Heart left ventricle (tissue), 16 donors: ENCODE measurements around the gene C1orf53. TPM values are rescaled to one million over a fixed set of nuclear protein-coding genes. Genes with fewer than 3 reads are reported as not detected.

ENCODE experiments used
- ATAC-seq, 4 donors: fragments of 200-7000 bp; cut with Tn5 transposase; one replicate each; pipeline ENCODE4 v1.9.1; 2020 to 2022; ENCODE audit warnings: moderate library complexity in 4 of 4, mild to moderate bottlenecking in 3 of 4, moderate number of reproducible peaks in 1 of 4
- DNase-seq, 5 donors: peaks; one replicate each; pipeline ENCODE4 v3.0.0-alpha.2; 2020
- H3K27ac ChIP-seq, 12 donors: fragments of 200-600 bp; sonication (generic) in 4 of 12; one replicate each; pipeline versions ENCODE4 v1.5.0 to v1.8.0; 2016 to 2022; ENCODE audit warnings: mild to moderate bottlenecking in 2 of 12
- H3K27me3 ChIP-seq, 9 donors: fragments of 200-600 bp; sonication (generic) in 2 of 9; one replicate each; pipeline versions ENCODE4 v1.5.1 to v1.8.0; 2016 to 2022; ENCODE audit warnings: mild to moderate bottlenecking in 3 of 9
- H3K36me3 ChIP-seq, 9 donors: fragments of 200-600 bp; sonication (generic) in 2 of 9; one replicate each; pipeline versions ENCODE4 v1.5.0 to v1.8.0; 2018 to 2022; ENCODE audit warnings: mild to moderate bottlenecking in 2 of 9
- H3K4me1 ChIP-seq, 12 donors: fragments of 200-600 bp; sonication (generic) in 4 of 12; one replicate each; pipeline versions ENCODE4 v1.5.0 to v1.8.0; 2016 to 2022; ENCODE audit warnings: mild to moderate bottlenecking in 3 of 12
- H3K4me3 ChIP-seq, 12 donors: fragments of 200-600 bp; sonication (generic) in 4 of 12; one replicate each; pipeline versions ENCODE4 v1.5.0 to v1.8.0; 2017 to 2022; ENCODE audit warnings: mild to moderate bottlenecking in 9 of 12, moderate library complexity in 4 of 12
- H3K9me3 ChIP-seq, 12 donors: fragments of 200-600 bp; sonication (generic) in 4 of 12; one replicate each; pipeline versions ENCODE4 v1.5.0 to v1.8.0; 2016 to 2022; ENCODE audit warnings: mild to moderate bottlenecking in 1 of 12
- POLR2A ChIP-seq, 2 donors: fragments of 450-650 bp; IDR thresholded peaks; one replicate each; pipeline ENCODE4 v1.6.1; 2017; ENCODE audit warnings: antibody characterized with exemption in 2 of 2, mild to moderate bottlenecking in 2 of 2, moderate library complexity in 2 of 2
- WGBS, 4 donors: extraction: QIAGEN DNeasy Blood & Tissue Kit in 2 of 4; methylation state at CpG; one replicate each; pipeline versions ENCODE4 v1.1.5 to v1.1.7; 2013 to 2018; 5-methylcytosine and 5-hydroxymethylcytosine counted together
- intact Hi-C, 10 donors: fragments of 100-400 bp; cut with DNase I; formaldehyde crosslinking; loops; one replicate each; pipeline versions ENCODE4 v1.11.1 to v1.14.2; 2022
- polyA plus RNA-seq, 2 donors: library from polyadenylated mRNA; stranded (reverse); fragments of 200-250 nt; gene quantifications; one replicate each; pipeline ENCODE4 v1.2.3, GENCODE V29; 2013
- total RNA-seq, 9 donors: library from RNA; depleted of rRNA in 2 of 9; stranded (reverse); fragments of >200 nt in 2 of 9; fragmentation: NEBNext Ultra II Directional in 3 of 9; extraction: Animal tissue kit (Norgen Biotek cat#: 25700) in 3 of 9; gene quantifications; one replicate each; pipeline versions ENCODE4 v1.1.0 to v1.2.4, GENCODE V29; 2016 to 2023
- TF ChIP-seq, protein P1 (sequence below), 12 donors: fragments of 200-600 bp; sonication (generic) in 4 of 12; IDR thresholded peaks; one replicate each; pipeline versions ENCODE4 v1.5.0 to v1.8.0; 2018 to 2022; ENCODE audit warnings: antibody characterized with exemption in 12 of 12, mild to moderate bottlenecking in 5 of 12
- donor health status: ischemic (EF 13 %, LVEDD 7.1; RV severe dilation, severe dysfunction).
- donor health status: healthy with polysubstance abuse.
- donor health status: DM: no; HTN: yes; CAD: no.
- donor health status: DM: no; HTN: no; CAD: no.
- donor health status: ischemic (EF 25% LVEDD 6.9; RV normal size, moderate dysfunction).
- donor health status: ischemic (EF 25% LVEDD 5.7; RV mildly dilated, moderate dysfunction).
- donor health status: healthy.
- donor health status: DM: yes; HTN: yes; CAD: no.
- donor health status: ischemic (EF 35%, LVEDD 5.7; RV mildly dilated, moderate dysfunction).
- donor health status: nonischemic (EF 11% LVEDD 7.7; RV severe dilation, severe dysfunction).
- donor health status: DM: yes; HTN: yes; CAD: no.
- donor health status: PGD.
- donor health status: ischemic (EF 29% LVEDD 5.4; RV normal size, mild dysfunction).
- donor health status: nonischemic (EF 23%, LVEDD 6.1; RV moderate dilation, normal function).

Gene C1orf53
- total and polyA plus RNA-seq, 11 donors = 2.8 to 15.2 (median 6.8) TPM

DNA sequence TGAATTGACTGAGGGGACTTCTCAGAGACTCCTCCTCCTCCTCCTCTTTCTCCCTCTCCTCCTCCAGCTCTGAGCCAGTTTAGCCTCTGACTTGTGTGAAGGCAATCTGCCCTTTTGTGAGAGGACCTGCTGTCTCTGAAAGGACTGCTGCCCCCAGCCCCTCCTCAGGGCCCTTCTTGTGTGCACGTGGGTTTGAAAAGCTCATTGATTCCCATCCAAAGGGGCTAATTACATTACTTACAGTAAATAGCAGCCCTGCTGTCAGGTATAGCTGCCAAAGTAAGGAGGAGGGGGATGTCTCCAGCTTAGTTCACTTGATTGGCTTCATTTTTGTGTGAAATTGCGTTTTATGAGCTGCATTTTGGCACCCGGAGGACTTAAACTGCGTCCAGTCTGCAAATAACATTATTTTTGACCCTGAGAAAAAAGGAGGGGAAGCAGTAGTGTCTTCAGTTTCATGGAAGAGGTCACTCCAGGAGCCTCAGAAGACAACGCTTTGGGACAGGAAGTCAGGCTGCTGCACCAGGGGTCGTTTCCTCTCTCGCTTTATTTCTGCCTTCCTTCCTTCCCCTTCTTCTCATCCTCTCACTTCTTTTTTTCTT, 12.9 kb downstream of the C1orf53 start:
- 3 to 9% (median 4%) methylated on average over 7 of the region's 7 CpGs for WGBS, 4 donors
- H3K4me1 ChIP-seq = peaks cover 0 to 81% (median 58%) of the 10 kb centered on the region in 12 donors

DNA sequence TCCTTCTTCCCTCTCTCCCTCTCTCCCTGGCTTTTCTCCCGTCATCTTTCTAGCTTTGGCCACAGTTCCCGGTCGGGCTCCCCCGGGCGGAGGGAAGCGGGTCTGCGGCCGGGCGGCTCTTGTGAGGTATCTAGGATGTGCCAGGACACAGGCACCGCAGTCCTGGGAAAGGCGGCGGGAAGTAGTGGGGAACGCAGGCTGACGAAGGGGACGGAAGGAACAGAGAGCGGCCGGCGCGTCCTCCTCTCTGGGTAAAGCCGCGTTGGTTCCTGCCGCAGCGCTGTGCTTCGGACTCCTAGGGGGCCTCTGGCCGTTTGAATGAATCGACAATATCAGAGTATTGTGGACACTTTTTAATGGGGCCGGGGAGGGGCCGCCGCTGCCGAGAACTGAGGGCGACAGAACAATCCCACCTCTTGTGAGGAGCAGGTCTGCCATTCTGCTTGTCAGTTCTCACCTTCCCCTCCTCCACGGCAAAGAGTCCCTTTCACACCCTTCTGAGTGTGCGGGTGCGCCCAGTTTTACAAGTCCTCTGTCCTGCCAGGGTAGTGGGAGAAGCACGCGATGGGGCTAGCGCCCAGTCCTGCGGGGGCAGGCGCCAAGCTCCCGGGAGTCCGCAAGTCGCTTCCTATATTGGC, 13.6 kb downstream of the C1orf53 start:
- ATAC-seq (peak in 3 of 4 donors; percentile 61 to 67 (median 63)), DNase-seq (peak in 4 of 5 donors; percentile 48 to 69 (median 65))
- TF ChIP-seq, protein P1, sequence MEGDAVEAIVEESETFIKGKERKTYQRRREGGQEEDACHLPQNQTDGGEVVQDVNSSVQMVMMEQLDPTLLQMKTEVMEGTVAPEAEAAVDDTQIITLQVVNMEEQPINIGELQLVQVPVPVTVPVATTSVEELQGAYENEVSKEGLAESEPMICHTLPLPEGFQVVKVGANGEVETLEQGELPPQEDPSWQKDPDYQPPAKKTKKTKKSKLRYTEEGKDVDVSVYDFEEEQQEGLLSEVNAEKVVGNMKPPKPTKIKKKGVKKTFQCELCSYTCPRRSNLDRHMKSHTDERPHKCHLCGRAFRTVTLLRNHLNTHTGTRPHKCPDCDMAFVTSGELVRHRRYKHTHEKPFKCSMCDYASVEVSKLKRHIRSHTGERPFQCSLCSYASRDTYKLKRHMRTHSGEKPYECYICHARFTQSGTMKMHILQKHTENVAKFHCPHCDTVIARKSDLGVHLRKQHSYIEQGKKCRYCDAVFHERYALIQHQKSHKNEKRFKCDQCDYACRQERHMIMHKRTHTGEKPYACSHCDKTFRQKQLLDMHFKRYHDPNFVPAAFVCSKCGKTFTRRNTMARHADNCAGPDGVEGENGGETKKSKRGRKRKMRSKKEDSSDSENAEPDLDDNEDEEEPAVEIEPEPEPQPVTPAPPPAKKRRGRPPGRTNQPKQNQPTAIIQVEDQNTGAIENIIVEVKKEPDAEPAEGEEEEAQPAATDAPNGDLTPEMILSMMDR (IDR thresholded peaks at IDR 0.05) = peak in 11 of 12 donors; percentile 21 to 57 (median 34)
- no peak for TF ChIP-seq POLR2A (IDR thresholded peaks at IDR 0.05)
- Histone ChIP-seq H3K4me3 (peak overlapping the region; percentile 1 to 52 (median 35)), H3K27ac (no peak overlapping the region), H3K9me3 (no peaks in the 10 kb centered on the region), H3K36me3 (no peaks in the 10 kb centered on the region), H3K27me3 (peaks cover 69 to 100% (median 100%) of the 10 kb centered on the region in 9 donors), H3K4me1 (peaks cover 0 to 75% (median 55%) of the 10 kb centered on the region in 12 donors)
- WGBS, 4 donors = 0 to 1% (median 1%) methylated on average over 33 to 42 of the region's 42 CpGs
- intact Hi-C loops = loop anchor here in 1 of 10 donors (5.0 kb wide), 1 partner anchor 299 kb away; no protein-coding TSS in a partner anchor

More for the DNA sequence above, 12.9 kb downstream of the C1orf53 start:
- H3K4me3 ChIP-seq = peak overlapping the region in 11 of 12 donors; percentile 17 to 52 (median 38)
- intact Hi-C loops = loop anchor here in 1 of 10 donors (5.0 kb wide), 1 partner anchor 298 kb away; no protein-coding TSS in a partner anchor
- peaks cover 66 to 100% (median 100%) of the 10 kb centered on the region in 9 donors for H3K27me3 ChIP-seq
- H3K9me3 ChIP-seq = no peaks in the 10 kb centered on the region
- H3K36me3 ChIP-seq = no peaks in the 10 kb centered on the region
- TF ChIP-seq, protein P1 (IDR thresholded peaks at IDR 0.05) = no peak
- DNase-seq (no peak), ATAC-seq (no peak)
- H3K27ac ChIP-seq = no peak overlapping the region

DNA sequence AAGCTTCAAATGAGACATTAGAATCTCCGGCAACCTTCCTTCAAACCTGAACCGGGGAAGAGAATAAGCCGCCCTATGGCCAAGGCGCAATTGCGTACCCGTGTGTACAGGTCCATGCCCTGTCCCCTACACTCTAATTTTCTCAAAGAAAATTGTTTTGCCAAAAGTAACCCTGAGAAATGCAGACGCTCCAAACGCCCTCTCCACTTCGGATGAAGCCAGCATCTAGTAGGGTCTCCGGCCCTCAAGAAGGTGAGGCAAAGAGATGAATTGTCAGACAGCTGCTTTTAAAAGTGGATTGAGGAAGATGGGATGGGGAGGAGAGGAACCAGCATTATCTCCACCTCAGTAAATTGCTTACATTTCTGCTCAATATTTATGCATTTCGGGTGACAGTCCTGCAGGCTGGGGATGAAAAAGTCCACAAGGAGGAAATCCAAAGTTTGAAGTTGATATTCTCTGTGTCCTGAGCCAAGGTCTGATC, 14.1 kb downstream of the C1orf53 start:
- peak overlapping the region in 10 of 12 donors; percentile 7 to 54 (median 42) for H3K4me3 ChIP-seq
- no peak for ATAC-seq
- intact Hi-C loops = loop anchor here in 1 of 10 donors (5.0 kb wide), 1 partner anchor 299 kb away; no protein-coding TSS in a partner anchor
- no peak overlapping the region for H3K27ac ChIP-seq
- no peaks in the 10 kb centered on the region for H3K9me3 ChIP-seq
- no peak for DNase-seq
- H3K36me3 ChIP-seq = no peaks in the 10 kb centered on the region
- H3K27me3 ChIP-seq = peaks cover 71 to 100% (median 100%) of the 10 kb centered on the region in 9 donors
- WGBS, 4 donors = 5 to 10% (median 7%) methylated on average over 11 of the region's 11 CpGs
- TF ChIP-seq, protein P1 (IDR thresholded peaks at IDR 0.05) = no peak
- TF ChIP-seq POLR2A (IDR thresholded peaks at IDR 0.05) = no peak
- peaks cover 0 to 69% (median 49%) of the 10 kb centered on the region in 12 donors for H3K4me1 ChIP-seq
